Measurements from ENCODE around the gene YWHAG.
"Not testable (repeated sequence)": the region's sequence is repeated elsewhere in the genome, so short reads cannot be mapped to it uniquely, and the experiment has no call there.

YWHAG gene

GRCh38 chr7:76317782-76318487, 40.9 kb downstream of the YWHAG start:
- peak; percentile 91 to 98 (median 92) for DNase-seq

DNA sequence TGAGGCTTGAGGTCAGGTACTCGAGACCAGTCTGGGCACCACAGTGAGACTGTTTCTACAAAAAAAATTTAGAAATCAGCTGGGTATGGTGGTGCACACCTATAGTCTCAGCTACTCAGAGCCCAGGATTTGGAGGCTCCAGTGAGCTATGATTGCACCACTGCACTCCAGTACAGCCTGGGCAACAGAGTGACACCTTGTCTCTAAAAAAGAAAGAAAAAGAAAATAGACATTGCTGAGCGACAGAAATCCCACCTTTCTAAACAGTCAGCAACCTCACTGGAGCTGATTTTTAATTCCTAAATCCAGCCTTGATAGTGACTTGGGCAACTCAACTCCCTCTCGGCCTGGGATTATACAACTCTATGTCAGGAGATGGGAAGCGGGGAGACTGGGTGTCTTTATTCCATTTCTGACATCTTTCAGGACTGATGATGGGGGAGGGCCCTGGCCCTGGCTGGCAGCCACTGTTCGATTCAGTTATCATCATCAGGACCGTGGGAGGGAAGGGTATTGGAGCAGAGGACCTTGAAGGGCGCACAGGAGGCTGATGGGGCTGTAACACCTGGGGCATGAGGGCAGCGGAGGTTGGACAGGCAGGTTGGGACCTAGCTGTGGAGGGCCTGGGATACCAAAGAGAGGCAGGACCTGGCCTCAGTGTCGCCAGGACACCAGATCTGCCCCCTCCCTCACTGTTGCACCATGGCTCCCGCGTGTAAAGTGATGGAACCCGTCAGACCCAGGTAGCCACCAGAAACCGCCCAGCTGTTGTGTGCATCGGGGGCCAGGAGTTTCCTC, 41.6 kb downstream of the YWHAG start:
- no peak for DNase-seq

DNA sequence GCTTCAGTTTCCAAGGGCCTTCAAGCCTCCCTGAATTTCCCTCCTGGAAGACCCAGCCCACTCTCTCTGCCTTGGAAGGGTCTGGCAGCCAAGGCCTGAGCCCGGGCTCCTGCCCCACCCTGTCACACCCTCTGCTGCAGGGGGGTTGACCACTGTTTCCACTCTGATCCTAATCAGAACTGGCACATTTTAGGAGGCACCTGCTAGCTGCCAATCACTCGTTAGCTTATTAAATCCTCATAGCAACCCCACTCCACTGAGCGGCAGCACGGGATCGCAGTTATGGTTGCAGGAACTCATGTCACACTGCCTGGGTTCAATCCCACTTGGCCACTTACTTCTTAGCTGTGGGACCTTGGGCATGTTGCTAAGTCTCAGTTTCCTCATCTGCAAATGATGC, 43.4 kb downstream of the YWHAG start:
- DNase-seq, result no peak

- not testable (repeated sequence) for DNase-seq
Measured at GRCh38 chr7:76314740-76315139, 44.1 kb downstream of the YWHAG start.

DNA sequence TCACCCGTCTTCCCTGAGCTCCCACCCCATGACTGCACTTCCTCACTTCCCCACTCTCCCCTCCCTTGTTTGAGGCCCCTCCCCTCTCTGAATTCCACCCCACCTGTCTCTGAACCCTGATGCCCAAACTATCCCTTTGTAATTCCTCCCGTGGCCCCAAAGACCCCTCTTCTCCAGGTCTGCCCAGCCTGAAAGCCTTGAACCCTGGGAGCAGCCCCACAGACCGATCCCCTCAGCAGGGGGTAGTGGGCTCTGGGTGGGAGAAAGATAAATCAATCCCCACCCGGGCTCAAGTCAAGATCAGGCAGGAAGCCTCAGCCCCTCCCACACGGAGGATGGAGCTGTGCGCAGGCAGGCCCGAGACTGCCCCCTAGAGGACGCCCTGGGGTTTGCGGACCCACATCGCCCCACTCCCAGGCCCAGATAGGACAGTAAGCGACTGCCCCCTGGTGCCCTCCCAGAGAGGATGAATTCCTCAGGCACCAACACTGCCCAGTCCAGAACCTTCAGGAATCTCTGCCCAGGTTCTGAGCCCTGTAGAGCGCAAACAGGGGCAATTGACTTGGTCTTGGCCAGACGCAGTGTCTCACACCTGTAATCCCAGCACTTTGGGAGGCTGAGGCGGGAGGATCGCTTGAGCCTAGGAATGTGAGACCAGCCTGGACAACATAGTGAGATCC, 44.6 kb downstream of the YWHAG start:
- peak; percentile 87 to 94 (median 93) for DNase-seq

- not testable (repeated sequence) for DNase-seq
Measured at GRCh38 chr7:76311838-76312237, 47.0 kb downstream of the YWHAG start.

DNA sequence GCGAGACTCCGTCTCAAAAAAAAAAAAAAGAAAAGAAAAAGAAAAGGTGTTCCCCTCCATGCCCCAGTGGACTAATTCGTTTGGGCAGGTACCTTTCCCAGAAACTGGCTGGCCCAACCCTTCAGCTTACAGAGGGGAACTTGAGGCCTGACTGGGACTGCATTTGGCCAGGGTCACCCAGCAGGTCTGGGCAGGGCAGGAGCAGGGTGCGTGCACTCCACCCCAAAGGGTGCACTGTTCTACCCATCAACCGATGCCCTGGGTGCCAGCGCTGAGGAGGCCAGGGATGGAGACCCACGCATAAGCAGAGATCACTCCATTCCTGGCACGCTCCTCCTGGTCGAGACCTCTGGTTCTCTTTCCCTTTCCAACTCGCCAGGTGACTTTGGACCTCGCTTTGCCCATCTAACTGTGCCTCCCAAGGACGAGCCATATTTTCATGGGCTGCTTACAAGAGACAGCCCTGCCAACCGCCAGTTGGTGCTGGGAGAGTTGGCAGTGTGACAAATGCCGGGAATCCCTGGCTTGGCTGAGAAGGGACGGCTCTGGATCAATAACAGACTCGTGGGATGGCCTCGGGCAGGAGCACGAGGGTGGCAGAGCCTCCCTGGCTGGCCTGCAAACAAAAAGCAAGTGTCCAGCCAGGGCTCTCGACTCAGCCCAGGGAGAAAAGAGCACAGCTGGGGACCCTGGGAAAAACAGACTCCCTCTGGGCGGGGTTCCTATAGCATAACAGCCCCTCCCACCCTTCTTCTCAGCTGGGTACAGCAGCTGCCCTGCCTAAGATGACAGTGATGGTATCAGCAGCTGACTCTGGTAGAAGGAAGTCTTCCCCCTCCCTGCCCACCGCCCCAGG, 48.5 kb downstream of the YWHAG start:
- DNase-seq, result no peak

DNA sequence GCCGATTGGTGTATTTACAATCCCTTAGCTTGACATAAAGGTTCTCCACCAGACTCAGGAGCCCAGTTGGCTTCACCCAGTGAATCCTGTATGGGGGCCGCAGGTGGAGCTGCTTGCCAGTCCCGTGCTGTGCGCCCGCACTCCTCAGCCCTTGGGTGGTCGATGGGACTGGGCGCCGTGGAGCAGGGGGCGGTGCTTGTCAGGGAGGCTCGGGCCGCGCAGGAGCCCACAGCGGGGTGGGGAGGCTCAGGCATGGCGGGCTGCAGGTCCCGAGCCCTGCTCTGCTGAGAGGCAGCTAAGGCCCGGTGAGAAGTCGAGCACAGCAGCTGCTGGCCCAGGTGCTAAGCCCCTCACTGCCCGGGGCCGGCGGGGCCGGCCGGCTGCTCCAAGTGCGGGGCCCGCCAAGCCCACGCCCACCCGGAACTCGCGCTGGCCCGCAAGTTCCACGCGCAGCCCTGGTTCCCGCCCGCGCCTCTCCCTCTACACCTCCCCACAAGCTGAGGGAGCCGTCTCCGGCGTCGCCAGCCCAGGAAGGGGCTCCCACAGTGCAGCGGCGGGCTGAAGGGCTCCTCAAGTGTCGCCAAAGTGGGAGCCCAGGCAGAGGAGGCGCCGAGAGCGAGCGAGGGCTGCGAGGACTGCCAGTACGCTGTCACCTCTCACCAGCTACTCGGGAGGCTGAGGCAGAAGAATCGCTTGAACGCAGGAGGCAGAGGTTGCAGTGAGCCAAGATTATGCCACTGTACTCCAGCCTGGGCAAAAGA, 49.3 kb downstream of the YWHAG start:
- DNase-seq, result not testable (repeated sequence)

DNA sequence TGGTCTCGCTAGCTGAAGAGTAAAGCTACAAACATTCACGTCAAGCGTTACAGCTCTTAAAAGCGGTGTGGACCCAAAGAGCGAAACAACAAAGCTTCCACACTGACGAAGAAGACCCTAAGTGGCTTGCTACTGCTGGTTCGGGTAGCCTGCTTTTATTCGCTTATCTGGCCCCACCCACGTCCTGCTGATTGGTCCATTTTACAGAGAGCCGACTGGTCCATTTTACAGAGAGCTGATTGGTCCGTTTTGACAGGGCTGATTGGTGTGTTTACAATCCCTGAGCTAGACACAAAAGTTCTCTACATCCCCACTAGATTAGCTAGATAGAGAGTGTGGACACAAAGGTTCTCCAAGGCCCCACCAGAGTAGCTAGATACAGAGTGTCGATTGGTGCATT, 49.9 kb downstream of the YWHAG start:
- DNase-seq, result not testable (repeated sequence)

DNA sequence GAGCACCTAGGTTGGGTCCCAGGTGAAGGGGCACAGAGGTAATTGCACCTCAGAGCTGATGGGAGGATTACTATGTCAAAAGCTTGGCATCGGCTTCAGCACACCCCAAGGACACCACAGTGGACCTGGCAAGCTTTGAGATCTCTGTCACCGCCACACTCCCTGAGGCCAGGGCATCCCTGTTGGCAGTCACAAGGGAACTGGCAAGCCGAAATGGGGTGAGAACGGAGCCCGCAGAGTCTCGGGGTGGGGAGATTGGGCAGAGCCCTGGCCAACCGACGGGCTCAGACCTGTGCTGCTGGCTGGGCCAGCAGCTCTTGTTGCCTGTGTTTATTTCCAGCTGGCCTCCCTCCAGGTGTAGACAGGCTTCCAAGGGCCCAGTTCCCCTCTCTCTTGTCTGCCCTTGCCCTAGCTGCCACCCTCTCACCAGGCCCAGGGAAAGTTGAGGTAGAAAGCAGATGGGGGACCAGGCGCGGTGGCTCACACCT, 53.9 kb downstream of the YWHAG start:
- DNase-seq, result no peak

DNA sequence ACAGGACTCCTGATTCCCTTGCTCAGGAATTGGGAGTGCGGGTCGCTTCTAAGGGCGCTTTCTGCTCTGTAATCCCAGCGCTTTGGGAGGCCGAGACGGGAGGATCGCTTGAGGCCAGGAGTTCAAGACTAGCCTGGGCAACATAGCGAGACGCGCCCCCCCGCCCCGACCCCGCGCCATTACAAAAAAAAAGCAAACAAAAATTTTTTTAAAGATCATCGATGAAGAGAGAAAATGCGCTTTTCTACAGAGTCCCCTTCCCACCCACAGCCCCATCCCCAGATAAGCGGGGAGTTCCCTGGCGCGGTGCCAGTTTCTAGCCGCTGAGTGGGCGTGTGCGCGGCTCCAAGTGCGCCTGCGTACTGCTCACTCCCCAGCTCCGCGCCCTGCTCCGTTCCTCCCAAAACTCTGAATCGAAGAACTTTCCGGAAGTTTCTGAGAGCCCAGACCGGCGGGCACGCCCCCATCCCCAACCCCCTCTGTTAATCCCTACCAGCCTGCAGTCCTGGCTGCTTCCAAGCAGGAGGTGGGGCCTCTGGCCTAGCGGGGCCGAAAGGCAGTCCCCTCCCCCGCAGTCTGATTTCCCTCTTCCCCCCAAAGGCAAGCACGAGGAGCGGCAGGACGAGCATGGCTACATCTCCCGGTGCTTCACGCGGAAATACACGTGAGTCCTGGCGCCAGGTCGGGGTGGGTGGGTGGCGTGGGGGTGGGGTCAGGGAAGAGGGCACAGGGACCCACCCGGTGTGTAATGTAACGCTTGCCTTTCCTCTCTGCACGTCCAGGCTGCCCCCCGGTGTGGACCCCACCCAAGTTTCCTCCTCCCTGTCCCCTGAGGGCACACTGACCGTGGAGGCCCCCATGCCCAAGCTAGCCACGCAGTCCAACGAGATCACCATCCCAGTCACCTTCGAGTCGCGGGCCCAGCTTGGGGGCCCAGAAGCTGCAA, 55.3 kb downstream of the YWHAG start:
- peak; percentile 59 to 79 (median 75) for DNase-seq

DNA sequence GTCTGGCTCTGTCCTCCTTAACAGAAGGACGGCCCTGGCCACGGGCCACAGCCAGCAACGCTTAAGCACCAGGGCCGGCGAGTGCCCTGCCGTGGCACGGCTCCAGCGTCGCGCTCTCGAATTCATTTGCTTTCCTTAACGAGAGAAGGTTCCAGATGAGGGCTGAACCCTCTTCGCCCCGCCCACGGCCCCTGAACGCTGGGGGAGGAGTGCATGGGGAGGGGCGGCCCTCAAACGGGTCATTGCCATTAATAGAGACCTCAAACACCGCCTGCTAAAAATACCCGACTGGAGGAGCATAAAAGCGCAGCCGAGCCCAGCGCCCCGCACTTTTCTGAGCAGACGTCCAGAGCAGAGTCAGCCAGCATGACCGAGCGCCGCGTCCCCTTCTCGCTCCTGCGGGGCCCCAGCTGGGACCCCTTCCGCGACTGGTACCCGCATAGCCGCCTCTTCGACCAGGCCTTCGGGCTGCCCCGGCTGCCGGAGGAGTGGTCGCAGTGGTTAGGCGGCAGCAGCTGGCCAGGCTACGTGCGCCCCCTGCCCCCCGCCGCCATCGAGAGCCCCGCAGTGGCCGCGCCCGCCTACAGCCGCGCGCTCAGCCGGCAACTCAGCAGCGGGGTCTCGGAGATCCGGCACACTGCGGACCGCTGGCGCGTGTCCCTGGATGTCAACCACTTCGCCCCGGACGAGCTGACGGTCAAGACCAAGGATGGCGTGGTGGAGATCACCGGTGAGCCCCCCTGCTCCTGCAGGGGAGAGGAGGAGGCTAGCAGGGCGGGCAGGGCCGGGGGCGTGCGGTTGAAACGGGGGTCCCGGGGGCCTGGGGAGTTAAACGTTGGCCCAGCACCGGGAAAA, 56.2 kb downstream of the YWHAG start, which contains the start of gene HSPB1:
TSS of gene HSPB1 (plus strand) at position 327 of the 855 bp plus-strand sequence. CDS start at position 367, 40 bp downstream.
- DNase-seq, result peak; percentile 32 to 75 (median 49)

GRCh38 chr7:76301000-76301399, 57.8 kb downstream of the YWHAG start:
- no peak for DNase-seq

- no peak for DNase-seq
Measured at GRCh38 chr7:76300166-76300731, 58.5 kb downstream of the YWHAG start.

DNA sequence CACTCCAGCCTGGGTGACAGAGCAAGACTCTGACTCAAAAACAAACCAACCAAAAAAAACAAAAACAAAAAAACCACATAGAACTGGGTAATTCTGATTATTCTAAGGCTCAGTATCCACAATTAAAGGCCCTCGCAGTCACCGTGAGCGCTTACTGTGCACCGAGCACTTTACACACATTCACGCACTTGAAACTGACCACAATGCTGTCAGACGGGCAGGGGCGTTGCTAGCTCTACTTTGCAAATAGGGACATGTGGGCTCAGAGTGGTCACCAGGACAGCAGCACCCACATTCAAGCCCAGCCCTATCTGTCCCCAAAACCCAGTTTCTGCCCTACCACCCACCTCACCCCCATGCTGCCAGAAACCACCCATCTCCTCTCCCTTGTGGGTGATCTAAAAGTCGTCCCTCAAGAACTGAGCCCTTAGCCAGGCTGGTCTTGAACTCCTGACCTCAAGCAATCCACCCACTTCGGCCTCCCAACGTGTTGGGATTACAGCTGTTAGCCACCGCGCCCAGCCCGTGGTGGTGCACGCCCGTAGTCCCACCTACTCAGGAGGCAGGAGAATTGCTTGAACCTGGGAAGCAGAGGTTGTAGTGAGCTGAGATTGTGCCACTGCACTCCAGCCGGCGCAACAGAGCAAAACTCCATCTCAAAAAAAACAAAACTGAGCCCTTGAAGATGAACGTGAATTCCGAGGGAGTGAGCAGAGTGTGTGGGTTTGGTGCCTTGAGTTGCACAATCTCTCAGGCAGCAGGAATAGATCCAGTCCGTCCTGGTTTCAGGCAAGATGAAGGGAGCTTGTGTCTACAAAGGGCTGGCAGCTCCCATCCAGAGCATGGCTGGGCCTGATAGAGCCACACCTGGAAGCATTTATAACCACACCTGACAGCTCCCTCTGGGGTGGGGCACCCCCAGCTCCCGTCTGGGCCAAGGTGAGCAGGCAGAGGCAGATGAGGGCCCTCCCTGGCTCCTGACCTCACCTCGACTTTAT, 61.7 kb downstream of the YWHAG start:
- no peak for DNase-seq

GRCh38 chr7:76294344-76295024, 64.3 kb downstream of the YWHAG start:
- DNase-seq, result no peak

GRCh38 chr7:76293407-76293901, 65.3 kb downstream of the YWHAG start:
- no peak for DNase-seq

All from T-helper 2 cell (primary cell).